Tibial nerve (tissue), 4 donors: ENCODE results near the gene ZMYND8. TPM values are rescaled to one million over a fixed set of nuclear protein-coding genes. Genes with fewer than 3 reads are reported as not detected.

ENCODE experiments used
- DNase-seq, 2 donors: peaks; one replicate each; pipeline ENCODE4 v3.0.0-alpha.2; 2019; ENCODE audit warnings: low spot score in 2 of 2
- H3K27ac ChIP-seq, 4 donors: fragments of 200-600 bp; sonication (generic) in 3 of 4; one replicate each; pipeline ENCODE4 v1.5.1; 2017 to 2019; ENCODE audit warnings: mild to moderate bottlenecking in 1 of 4
- H3K27me3 ChIP-seq, 2 donors: fragments of 200-600 bp; sonication (generic) in 1 of 2; one replicate each; pipeline versions ENCODE4 v1.5.1 to v1.6.0; 2017 to 2019
- H3K36me3 ChIP-seq, 3 donors: fragments of 200-600 bp; sonication (generic); one replicate each; pipeline ENCODE4 v1.5.1; 2018 to 2019
- H3K4me1 ChIP-seq, 4 donors: fragments of 200-600 bp; sonication (generic) in 3 of 4; one replicate each; pipeline ENCODE4 v1.5.1; 2017 to 2019
- H3K4me3 ChIP-seq, 4 donors: fragments of 200-600 bp; sonication (generic) in 3 of 4; one replicate each; pipeline ENCODE4 v1.5.1; 2017 to 2019; ENCODE audit warnings: mild to moderate bottlenecking in 1 of 4, moderate library complexity in 1 of 4
- H3K9me3 ChIP-seq, 4 donors: fragments of 200-600 bp; sonication (generic) in 3 of 4; one replicate each; pipeline ENCODE4 v1.5.1; 2017 to 2019
- CTCF ChIP-seq, 5 experiments: fragments of 200-600 bp in 3 of 5; fragments of 450-650 bp in 2 of 5; sonication (generic) in 3 of 5; IDR thresholded peaks; one replicate each; pipeline ENCODE4 v1.5.1; 2016 to 2019; ENCODE audit warnings: antibody characterized with exemption in 5 of 5, mild to moderate bottlenecking in 3 of 5, moderate library complexity in 2 of 5
- EP300 ChIP-seq, 2 donors: sonication (generic); formaldehyde crosslinking; IDR thresholded peaks; one replicate each; pipeline ENCODE4 v1.6.1; 2017; ENCODE audit warnings: antibody characterized with exemption in 2 of 2, mild to moderate bottlenecking in 1 of 2
- POLR2A ChIP-seq, 2 donors: fragments of 450-650 bp; IDR thresholded peaks; one replicate each; pipeline ENCODE4 v1.6.1; 2017; ENCODE audit warnings: antibody characterized with exemption in 2 of 2, mild to moderate bottlenecking in 2 of 2, moderate library complexity in 2 of 2
- WGBS, 2 donors: methylation state at CpG; one replicate each; pipeline ENCODE4 v1.1.5; 2018; 5-methylcytosine and 5-hydroxymethylcytosine counted together
- total RNA-seq, 4 donors: library from RNA; depleted of rRNA; stranded (reverse); fragments of >200 nt; gene quantifications; one replicate each; pipeline ENCODE4 v1.1.0, GENCODE V29; 2016

The ZMYND8 gene
- total RNA-seq, 4 donors from 2014 or later = 45.3 to 69.9 (median 49.8) TPM

- no peak overlapping the region for H3K4me3 ChIP-seq
- H3K4me1 ChIP-seq = peaks cover 3 to 63% (median 53%) of the 10 kb centered on the region in 4 donors
- H3K9me3 ChIP-seq = no peaks in the 10 kb centered on the region
- no peaks in the 10 kb centered on the region for H3K27me3 ChIP-seq
- DNase-seq = no peak
- H3K27ac ChIP-seq = peak overlapping the region; percentile 86 to 100 (median 96)
- 92 to 97% methylated on average over 3 of the region's 3 CpGs for WGBS, 2 donors
- H3K36me3 ChIP-seq = peaks cover 0 to 13% (median 0%) of the 10 kb centered on the region in 3 donors
- no peak for TF ChIP-seq EP300 (IDR thresholded peaks at IDR 0.05)
- TF ChIP-seq CTCF (IDR thresholded peaks at IDR 0.05) = no peak
Observed at GRCh38 chr20:47314647-47315338, 41.7 kb downstream of the ZMYND8 start.

GRCh38 chr20:47311967-47312681, 44.4 kb downstream of the ZMYND8 start:
- 94% methylated on average over 11 of the region's 11 CpGs for WGBS, 2 donors
- Histone ChIP-seq H3K27ac (peak overlapping the region in 2 of 4 donors; percentile 48 to 64), H3K9me3 (no peaks in the 10 kb centered on the region), H3K27me3 (no peaks in the 10 kb centered on the region), H3K36me3 (peaks cover 0 to 39% (median 4%) of the 10 kb centered on the region in 3 donors), H3K4me3 (no peak overlapping the region), H3K4me1 (peaks cover 0 to 53% (median 29%) of the 10 kb centered on the region in 4 donors)
- DNase-seq = no peak
- no peak for TF ChIP-seq CTCF (IDR thresholded peaks at IDR 0.05)
- no peak for TF ChIP-seq POLR2A (IDR thresholded peaks at IDR 0.05)
- no peak for TF ChIP-seq EP300 (IDR thresholded peaks at IDR 0.05)

GRCh38 chr20:47311211-47311610, 45.3 kb downstream of the ZMYND8 start:
- DNase-seq = no peak
- H3K4me3 ChIP-seq = no peak overlapping the region
- H3K27me3 ChIP-seq = no peaks in the 10 kb centered on the region
- TF ChIP-seq POLR2A (IDR thresholded peaks at IDR 0.05) = no peak
- TF ChIP-seq EP300 (IDR thresholded peaks at IDR 0.05) = no peak
- no peak for TF ChIP-seq CTCF (IDR thresholded peaks at IDR 0.05)
- 92 to 96% methylated on average over 5 of the region's 5 CpGs for WGBS, 2 donors
- no peaks in the 10 kb centered on the region for H3K9me3 ChIP-seq
- H3K36me3 ChIP-seq = peaks cover 0 to 48% (median 4%) of the 10 kb centered on the region in 3 donors
- H3K27ac ChIP-seq = peak overlapping the region in 1 of 4 donors; percentile 55
- peaks cover 0 to 44% (median 20%) of the 10 kb centered on the region in 4 donors for H3K4me1 ChIP-seq

GRCh38 chr20:47310729-47311128, 45.8 kb downstream of the ZMYND8 start:
- no peak for DNase-seq
- Histone ChIP-seq H3K4me1 (peaks cover 0 to 39% (median 15%) of the 10 kb centered on the region in 4 donors), H3K4me3 (no peak overlapping the region), H3K36me3 (peaks cover 0 to 53% (median 4%) of the 10 kb centered on the region in 3 donors), H3K27me3 (no peaks in the 10 kb centered on the region), H3K9me3 (no peaks in the 10 kb centered on the region), H3K27ac (peak overlapping the region in 2 of 4 donors; percentile 55 to 70)
- WGBS, 2 donors = 74 to 79% methylated on average over 8 of the region's 8 CpGs
- TF ChIP-seq EP300 (IDR thresholded peaks at IDR 0.05) (no peak), CTCF (IDR thresholded peaks at IDR 0.05) (no peak), POLR2A (IDR thresholded peaks at IDR 0.05) (no peak)
